Measurements from ENCODE around the gene GRM7. TPM values are rescaled to one million over a fixed set of nuclear protein-coding genes. Genes with fewer than 3 reads are reported as not detected.

GRM7 gene
- total RNA-seq, 2 experiments from 2014 or later = not detected

GRCh38 chr3:7632305-7632704 is 771.4 kb downstream of the GRM7 start:
- TF ChIP-seq CTCF (IDR thresholded peaks at IDR 0.05) = no peak
- Mint-ChIP-seq H3K36me3 (ENCODE audit: low read depth) (no peaks in the 10 kb centered on the region), H3K27me3 (no peaks in the 10 kb centered on the region), H3K4me3 (no peak overlapping the region), H3K9me3 (no peaks in the 10 kb centered on the region), H3K4me1 (ENCODE audit: low read depth) (no peaks in the 10 kb centered on the region), H3K27ac (no peak overlapping the region)
- intact Hi-C loops (cut with micrococcal nuclease) = no loop called here
- DNase-seq = no peak
- ChIA-PET CTCF (no interaction called here), POLR2A (no interaction called here)
- ATAC-seq = no peak

DNA sequence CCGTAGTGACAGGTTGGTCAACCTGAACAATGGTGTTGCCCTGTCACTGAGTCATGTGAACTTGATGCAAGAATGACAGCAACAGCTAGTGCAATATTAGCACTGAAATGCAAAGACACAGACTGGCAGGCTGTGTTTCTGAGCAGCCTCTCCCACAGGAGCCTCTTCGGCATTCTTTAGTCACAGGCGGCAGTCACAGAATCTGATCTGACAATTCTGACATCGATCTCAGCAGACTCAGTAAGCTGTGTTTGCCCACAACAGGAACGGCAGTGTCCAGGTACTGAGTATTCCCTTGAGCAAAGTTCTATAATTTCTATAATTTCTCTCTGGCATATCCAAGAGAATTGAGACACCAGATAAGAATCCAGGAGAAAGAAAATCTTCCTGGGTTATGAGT is 776.8 kb downstream of the GRM7 start:
- DNase-seq (no peak), ATAC-seq (no peak)
- ChIA-PET POLR2A (no interaction called here), CTCF (no interaction called here)
- H3K27ac Mint-ChIP-seq = no peak overlapping the region
- H3K4me3 Mint-ChIP-seq = no peak overlapping the region
- no peaks in the 10 kb centered on the region for H3K36me3 Mint-ChIP-seq (ENCODE audit: low read depth)
- H3K9me3 Mint-ChIP-seq = no peaks in the 10 kb centered on the region
- TF ChIP-seq CTCF (IDR thresholded peaks at IDR 0.05) = no peak
- H3K4me1 Mint-ChIP-seq (ENCODE audit: low read depth) = no peaks in the 10 kb centered on the region
- H3K27me3 Mint-ChIP-seq = no peaks in the 10 kb centered on the region
- intact Hi-C loops (cut with micrococcal nuclease) = no loop called here

GRCh38 chr3:7638103-7638502 is 777.2 kb downstream of the GRM7 start:
- no peak for ATAC-seq
- H3K27ac Mint-ChIP-seq = no peak overlapping the region
- H3K27me3 Mint-ChIP-seq = no peaks in the 10 kb centered on the region
- no peak for TF ChIP-seq CTCF (IDR thresholded peaks at IDR 0.05)
- POLR2A ChIA-PET = no interaction called here
- no peak overlapping the region for H3K4me3 Mint-ChIP-seq
- H3K36me3 Mint-ChIP-seq (ENCODE audit: low read depth) = no peaks in the 10 kb centered on the region
- intact Hi-C loops (cut with micrococcal nuclease) = no loop called here
- DNase-seq = no peak
- CTCF ChIA-PET = no interaction called here
- H3K4me1 Mint-ChIP-seq (ENCODE audit: low read depth) = no peaks in the 10 kb centered on the region
- no peaks in the 10 kb centered on the region for H3K9me3 Mint-ChIP-seq

DNA sequence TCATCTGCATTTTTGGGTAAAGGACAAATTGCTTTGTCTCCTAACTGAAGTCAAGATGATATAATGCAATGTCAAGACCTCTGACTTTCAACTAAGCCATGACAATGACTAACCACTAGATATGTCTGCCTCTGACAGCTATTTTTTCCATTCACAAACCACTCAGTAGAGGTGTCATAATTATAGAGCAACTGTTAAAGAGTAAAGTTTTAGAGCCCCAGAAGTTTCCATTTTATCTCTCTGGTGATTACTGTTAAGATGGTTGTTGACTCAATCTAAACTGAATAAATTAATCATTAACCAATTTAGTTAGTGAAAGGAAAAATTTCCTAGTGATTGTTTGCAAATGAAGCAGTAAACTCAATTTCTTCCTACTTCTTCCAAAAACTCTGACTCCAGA is 779.9 kb downstream of the GRM7 start:
- H3K36me3 Mint-ChIP-seq (ENCODE audit: low read depth) = no peaks in the 10 kb centered on the region
- H3K9me3 Mint-ChIP-seq = peaks cover 1% of the 10 kb centered on the region
- H3K4me3 Mint-ChIP-seq = no peak overlapping the region
- ChIA-PET POLR2A (no interaction called here), CTCF (no interaction called here)
- no peaks in the 10 kb centered on the region for H3K4me1 Mint-ChIP-seq (ENCODE audit: low read depth)
- DNase-seq (no peak), ATAC-seq (peak; percentile 17)
- H3K27ac Mint-ChIP-seq = no peak overlapping the region
- H3K27me3 Mint-ChIP-seq = no peaks in the 10 kb centered on the region
- TF ChIP-seq CTCF (IDR thresholded peaks at IDR 0.05) = no peak
- intact Hi-C loops (cut with micrococcal nuclease) = no loop called here

- H3K27me3 Mint-ChIP-seq = no peaks in the 10 kb centered on the region
- H3K4me1 Mint-ChIP-seq (ENCODE audit: low read depth) = no peaks in the 10 kb centered on the region
- intact Hi-C loops (cut with micrococcal nuclease) = no loop called here
- ChIA-PET POLR2A (no interaction called here), CTCF (no interaction called here)
- no peak overlapping the region for H3K27ac Mint-ChIP-seq
- peaks cover 1% of the 10 kb centered on the region for H3K9me3 Mint-ChIP-seq
- no peak overlapping the region for H3K4me3 Mint-ChIP-seq
- ATAC-seq (no peak), DNase-seq (no peak)
- H3K36me3 Mint-ChIP-seq (ENCODE audit: low read depth) = no peaks in the 10 kb centered on the region
- TF ChIP-seq CTCF (IDR thresholded peaks at IDR 0.05) = no peak
These were observed 785.9 kb downstream of the GRM7 start for GRCh38 chr3:7646851-7647250.
